Cardiac fibroblast (primary cell): ENCODE results near the gene RASA4B.

ENCODE experiments used
- DNase-seq, 2 donors: peaks; one replicate each; pipeline versions ENCODE4 v3.0.0 to v3.0.0-alpha.2; 2010; ENCODE audit warnings: low read depth in 2 of 2
- H3K4me3 ChIP-seq, 2 donors: replicated peaks in 1 of 2; 1 replicate in 1 of 2; 2 replicates in 1 of 2; pipeline ENCODE4 v1.5.1; 2011; ENCODE audit warnings: low read depth in 2 of 2, low read length in 2 of 2, mild to moderate bottlenecking in 2 of 2, moderate library complexity in 1 of 2
- CTCF ChIP-seq: IDR thresholded peaks from one replicate; pipeline ENCODE4 v1.5.1; 2011; ENCODE audit warnings: low read depth, mild to moderate bottlenecking, low read length, inconsistent platforms

Gene RASA4B

GRCh38 chr7:102449136-102449535, 68.4 kb downstream of the RASA4B start:
- no peak overlapping the region for H3K4me3 ChIP-seq
- no peak for TF ChIP-seq CTCF
- DNase-seq, result no peak

- no peak for DNase-seq
- no peak for TF ChIP-seq CTCF
- no peak overlapping the region for H3K4me3 ChIP-seq
Observed at GRCh38 chr7:102447311-102447710, 70.3 kb downstream of the RASA4B start.

- no peak for TF ChIP-seq CTCF
- no peak overlapping the region for H3K4me3 ChIP-seq
- no peak for DNase-seq
Observed at GRCh38 chr7:102446387-102447156, 71.0 kb downstream of the RASA4B start.

GRCh38 chr7:102445674-102446071, 71.9 kb downstream of the RASA4B start:
- no peak for DNase-seq
- TF ChIP-seq CTCF, result no peak
- no peak overlapping the region for H3K4me3 ChIP-seq

- no peak for DNase-seq
- no peak for TF ChIP-seq CTCF
- no peak overlapping the region for H3K4me3 ChIP-seq
Observed at GRCh38 chr7:102444961-102445673, 72.5 kb downstream of the RASA4B start.

GRCh38 chr7:102439963-102440795, 77.4 kb downstream of the RASA4B start:
- peak; percentile 5 for TF ChIP-seq CTCF
- H3K4me3 ChIP-seq, result no peak overlapping the region
- peak; percentile 75 to 84 for DNase-seq
